Measurements from ENCODE around the gene CISH. TPM values are rescaled to one million over a fixed set of nuclear protein-coding genes. Genes with fewer than 3 reads are reported as not detected.

Gene CISH
- total RNA-seq, 1 experiment from 2014 or later = 0.57 TPM

DNA sequence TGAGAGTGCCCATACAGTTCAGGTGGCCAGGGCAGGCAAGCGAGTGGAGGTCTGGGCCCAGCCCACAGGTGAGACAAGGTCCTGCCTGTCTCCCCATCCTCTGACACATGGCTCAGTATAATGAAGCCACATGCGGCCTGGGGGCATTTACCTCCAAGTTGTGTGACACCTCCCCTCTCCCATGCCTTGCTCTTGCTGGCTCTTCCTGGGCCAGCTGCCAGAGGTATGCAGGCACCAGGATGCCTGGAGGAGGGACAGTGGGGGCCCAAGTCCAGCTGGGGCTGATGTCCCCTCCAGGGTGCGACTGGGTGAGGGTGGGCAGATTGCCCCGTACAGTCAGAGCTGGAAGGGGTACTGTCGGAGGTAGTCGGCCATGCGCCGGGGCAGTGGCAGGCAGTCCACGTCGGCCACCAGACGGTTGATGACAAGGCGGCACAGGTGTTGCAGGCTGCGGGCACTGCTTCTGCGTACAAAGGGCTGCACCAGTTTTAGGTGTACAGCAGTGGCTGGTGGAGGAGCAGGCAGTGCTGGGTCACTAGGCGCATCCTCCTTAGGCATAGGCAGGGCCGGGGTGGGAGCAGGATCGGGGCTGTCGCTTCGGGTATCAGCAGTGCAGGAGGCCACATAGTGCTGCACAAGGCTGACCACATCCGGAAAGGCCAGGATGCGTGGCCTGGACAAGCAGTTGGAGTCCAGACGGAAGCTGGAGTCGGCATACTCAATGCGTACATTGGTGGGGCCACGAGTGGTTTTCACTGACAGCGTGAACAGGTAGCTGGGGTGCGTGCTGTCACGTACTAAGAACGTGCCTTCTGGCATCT, 4.1 kb downstream of the CISH start:
- Histone ChIP-seq H3K36me3 (ENCODE audit: control insufficient read depth, insufficient read depth, low read length) (no peaks in the 10 kb centered on the region), H3K27ac (ENCODE audit: low read length) (no peak overlapping the region), H3K4me1 (ENCODE audit: control insufficient read depth, insufficient read depth, low read length) (no peaks in the 10 kb centered on the region), H3K27me3 (ENCODE audit: control insufficient read depth, insufficient read depth, low read length) (no peaks in the 10 kb centered on the region), H3K9me3 (ENCODE audit: control insufficient read depth, insufficient read depth, low read depth, low read length) (no peaks in the 10 kb centered on the region), H3K4me3 (ENCODE audit: low read depth in 2 of 2, low read length in 2 of 2) (no peak overlapping the region)
- ChIA-PET POLR2A (interaction anchor here (0.6 kb wide), 1 partner anchor 316 kb away, joined by 16 read pairs; no protein-coding TSS in a partner anchor), CTCF (no interaction called here)
- DNase-seq (ENCODE audit: low read depth, low spot score) (no peak), ATAC-seq (no peak)
- TF ChIP-seq, protein P1, sequence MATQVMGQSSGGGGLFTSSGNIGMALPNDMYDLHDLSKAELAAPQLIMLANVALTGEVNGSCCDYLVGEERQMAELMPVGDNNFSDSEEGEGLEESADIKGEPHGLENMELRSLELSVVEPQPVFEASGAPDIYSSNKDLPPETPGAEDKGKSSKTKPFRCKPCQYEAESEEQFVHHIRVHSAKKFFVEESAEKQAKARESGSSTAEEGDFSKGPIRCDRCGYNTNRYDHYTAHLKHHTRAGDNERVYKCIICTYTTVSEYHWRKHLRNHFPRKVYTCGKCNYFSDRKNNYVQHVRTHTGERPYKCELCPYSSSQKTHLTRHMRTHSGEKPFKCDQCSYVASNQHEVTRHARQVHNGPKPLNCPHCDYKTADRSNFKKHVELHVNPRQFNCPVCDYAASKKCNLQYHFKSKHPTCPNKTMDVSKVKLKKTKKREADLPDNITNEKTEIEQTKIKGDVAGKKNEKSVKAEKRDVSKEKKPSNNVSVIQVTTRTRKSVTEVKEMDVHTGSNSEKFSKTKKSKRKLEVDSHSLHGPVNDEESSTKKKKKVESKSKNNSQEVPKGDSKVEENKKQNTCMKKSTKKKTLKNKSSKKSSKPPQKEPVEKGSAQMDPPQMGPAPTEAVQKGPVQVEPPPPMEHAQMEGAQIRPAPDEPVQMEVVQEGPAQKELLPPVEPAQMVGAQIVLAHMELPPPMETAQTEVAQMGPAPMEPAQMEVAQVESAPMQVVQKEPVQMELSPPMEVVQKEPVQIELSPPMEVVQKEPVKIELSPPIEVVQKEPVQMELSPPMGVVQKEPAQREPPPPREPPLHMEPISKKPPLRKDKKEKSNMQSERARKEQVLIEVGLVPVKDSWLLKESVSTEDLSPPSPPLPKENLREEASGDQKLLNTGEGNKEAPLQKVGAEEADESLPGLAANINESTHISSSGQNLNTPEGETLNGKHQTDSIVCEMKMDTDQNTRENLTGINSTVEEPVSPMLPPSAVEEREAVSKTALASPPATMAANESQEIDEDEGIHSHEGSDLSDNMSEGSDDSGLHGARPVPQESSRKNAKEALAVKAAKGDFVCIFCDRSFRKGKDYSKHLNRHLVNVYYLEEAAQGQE (IDR thresholded peaks at IDR 0.05; ENCODE audit: insufficient read depth in 1 of 2, low read depth in 2 of 2, low read length in 1 of 2) = no peak
- TF ChIP-seq, protein P2, sequence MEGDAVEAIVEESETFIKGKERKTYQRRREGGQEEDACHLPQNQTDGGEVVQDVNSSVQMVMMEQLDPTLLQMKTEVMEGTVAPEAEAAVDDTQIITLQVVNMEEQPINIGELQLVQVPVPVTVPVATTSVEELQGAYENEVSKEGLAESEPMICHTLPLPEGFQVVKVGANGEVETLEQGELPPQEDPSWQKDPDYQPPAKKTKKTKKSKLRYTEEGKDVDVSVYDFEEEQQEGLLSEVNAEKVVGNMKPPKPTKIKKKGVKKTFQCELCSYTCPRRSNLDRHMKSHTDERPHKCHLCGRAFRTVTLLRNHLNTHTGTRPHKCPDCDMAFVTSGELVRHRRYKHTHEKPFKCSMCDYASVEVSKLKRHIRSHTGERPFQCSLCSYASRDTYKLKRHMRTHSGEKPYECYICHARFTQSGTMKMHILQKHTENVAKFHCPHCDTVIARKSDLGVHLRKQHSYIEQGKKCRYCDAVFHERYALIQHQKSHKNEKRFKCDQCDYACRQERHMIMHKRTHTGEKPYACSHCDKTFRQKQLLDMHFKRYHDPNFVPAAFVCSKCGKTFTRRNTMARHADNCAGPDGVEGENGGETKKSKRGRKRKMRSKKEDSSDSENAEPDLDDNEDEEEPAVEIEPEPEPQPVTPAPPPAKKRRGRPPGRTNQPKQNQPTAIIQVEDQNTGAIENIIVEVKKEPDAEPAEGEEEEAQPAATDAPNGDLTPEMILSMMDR (IDR thresholded peaks at IDR 0.05) = no peak
- TF ChIP-seq TCF7L2 (IDR thresholded peaks at IDR 0.05; ENCODE audit: low read depth, low read length) = no peak
- in situ Hi-C loops (cut with HindIII; ENCODE audit: low pct_unique_long_range_greater_than_20kb, low sequenced_read_pairs) = no loop called here
- intact Hi-C loops (cut with micrococcal nuclease; ENCODE audit: unreplicated experiment) = no loop called here
- BruUV-seq (replicated peaks) = no TSS peak

DNA sequence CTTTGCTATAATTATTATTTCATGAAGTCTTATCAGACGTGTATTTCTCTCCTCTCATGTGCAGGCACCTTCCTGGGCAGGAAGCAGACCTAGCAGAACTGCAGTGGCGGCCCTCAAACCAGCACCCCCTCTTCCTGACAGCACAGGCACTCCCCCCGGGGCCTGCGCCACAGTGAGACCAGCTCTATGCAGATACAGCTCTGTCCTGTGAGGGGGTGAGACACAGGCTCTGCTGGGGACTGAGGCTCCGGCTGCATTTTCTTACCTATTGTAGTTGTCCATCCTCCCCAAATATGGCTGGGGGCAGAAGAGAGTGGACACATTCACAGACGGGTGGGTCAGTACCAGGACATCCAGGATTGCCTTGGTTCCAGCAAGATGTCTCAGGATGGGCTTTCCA, 5.0 kb downstream of the CISH start:
- Histone ChIP-seq H3K4me3 (ENCODE audit: low read depth in 2 of 2, low read length in 2 of 2) (no peak overlapping the region), H3K4me1 (ENCODE audit: control insufficient read depth, insufficient read depth, low read length) (peaks cover under 1% of the 10 kb centered on the region; the same call in 1 of the 2 replicates), H3K9me3 (ENCODE audit: control insufficient read depth, insufficient read depth, low read depth, low read length) (no peaks in the 10 kb centered on the region), H3K27ac (ENCODE audit: low read length) (no peak overlapping the region), H3K27me3 (ENCODE audit: control insufficient read depth, insufficient read depth, low read length) (no peaks in the 10 kb centered on the region), H3K36me3 (ENCODE audit: control insufficient read depth, insufficient read depth, low read length) (no peaks in the 10 kb centered on the region)
- POLR2A ChIA-PET = no interaction called here
- ATAC-seq = no peak
- in situ Hi-C loops (cut with HindIII; ENCODE audit: low pct_unique_long_range_greater_than_20kb, low sequenced_read_pairs) = no loop called here
- TF ChIP-seq TCF7L2 (IDR thresholded peaks at IDR 0.05; ENCODE audit: low read depth, low read length) (no peak), SIN3A (IDR thresholded peaks at IDR 0.05; ENCODE audit: borderline replicate concordance, insufficient read depth, low read depth, low read length) (no peak), POLR2AphosphoS5 (IDR thresholded peaks at IDR 0.05; ENCODE audit: low read depth, low read length) (no peak)
- TF ChIP-seq, protein P1 (IDR thresholded peaks at IDR 0.05; ENCODE audit: insufficient read depth in 1 of 2, low read depth in 2 of 2, low read length in 1 of 2) = no peak
- TF ChIP-seq, protein P2 (IDR thresholded peaks at IDR 0.05) = no peak
- no TSS peak for BruUV-seq (replicated peaks)
- intact Hi-C loops (cut with micrococcal nuclease; ENCODE audit: unreplicated experiment) = no loop called here
- CTCF ChIA-PET = no interaction called here
- DNase-seq (ENCODE audit: low read depth, low spot score) = no peak
